Stimulated activated CD8-positive, alpha-beta memory T cell treated with anti-CD3 and anti-CD28 coated beads, Interleukin-4, amount 100 ng/mL, for 24 hours (primary cell): ENCODE measurements around the gene DOK4.
A peak's percentile ranks its signal among the peaks of the same experiment; 100 is the strongest.

Experiments used
- DNase-seq: peaks from one replicate; pipeline ENCODE4 v3.0.0-alpha.2; 2020; ENCODE audit warnings: low read depth

Gene DOK4

GRCh38 chr16:57476546-57477410 is 9.5 kb downstream of the DOK4 start:
- DNase-seq: no peak

- peak; percentile 69 for DNase-seq
Observed at GRCh38 chr16:57475711-57476339, 10.5 kb downstream of the DOK4 start.

- DNase-seq: no peak
Observed at GRCh38 chr16:57474671-57475661, 11.3 kb downstream of the DOK4 start.

GRCh38 chr16:57473906-57474305 is 12.4 kb downstream of the DOK4 start:
- no peak for DNase-seq

- no peak for DNase-seq
Observed at GRCh38 chr16:57473176-57473840, 13.0 kb downstream of the DOK4 start.

- DNase-seq: no peak
Observed at GRCh38 chr16:57472665-57473060, 13.6 kb downstream of the DOK4 start.

GRCh38 chr16:57471852-57472664 is 14.2 kb downstream of the DOK4 start:
- no peak for DNase-seq

- no peak for DNase-seq
Observed at GRCh38 chr16:57471209-57471608, 15.1 kb downstream of the DOK4 start.

- no peak for DNase-seq
Observed at GRCh38 chr16:57470711-57471110, 15.6 kb downstream of the DOK4 start.

- no peak for DNase-seq
Observed at GRCh38 chr16:57469917-57470470, 16.3 kb downstream of the DOK4 start.

- DNase-seq: no peak
Observed at GRCh38 chr16:57469046-57469445, 17.2 kb downstream of the DOK4 start.

- no peak for DNase-seq
Observed at GRCh38 chr16:57468346-57468745, 17.9 kb downstream of the DOK4 start.

GRCh38 chr16:57464523-57464922 is 21.8 kb downstream of the DOK4 start:
- no peak for DNase-seq

GRCh38 chr16:57462978-57463362 is 23.3 kb downstream of the DOK4 start:
- DNase-seq: no peak

- peak; percentile 88 for DNase-seq
Observed at GRCh38 chr16:57462209-57462977, 23.9 kb downstream of the DOK4 start, which contains the start of gene POLR2C. Gene POLR2C (plus strand): TSS chr16:57462679. CDS start chr16:57462725, 46 bp downstream.

- no peak for DNase-seq
Observed at GRCh38 chr16:57452021-57452420, 34.3 kb downstream of the DOK4 start.

- peak; percentile 86 for DNase-seq
Observed at GRCh38 chr16:57447186-57447962, 38.9 kb downstream of the DOK4 start, which contains the start of the genes CIAPIN1 and COQ9. Gene CIAPIN1 (minus strand): TSS chr16:57447385. CDS start chr16:57440928, 6,457 bp downstream. Gene COQ9 (plus strand): TSS chr16:57447479. CDS start chr16:57447506, 27 bp downstream.

- DNase-seq: no peak
Observed at GRCh38 chr16:57446531-57447185, 39.6 kb downstream of the DOK4 start.
